GM04504 (cell line): ENCODE data around the gene LRRC8C.

Experiments
- DNase-seq: peaks from one replicate; pipeline ENCODE4 v3.0.0-alpha.2; 2012; ENCODE audit warnings: low read depth

The LRRC8C gene

GRCh38 chr1:89767618-89768017 is 134.7 kb downstream of the LRRC8C start:
- DNase-seq, result no peak
